Transverse colon (tissue), 4 donors: ENCODE measurements around the gene C1orf122. TPM values are rescaled to one million over a fixed set of nuclear protein-coding genes. Genes with fewer than 3 reads are reported as not detected.

ENCODE experiments used
- total RNA-seq, 4 donors: library from RNA; depleted of rRNA; stranded (reverse); fragments of >200 nt; gene quantifications; one replicate each; pipeline ENCODE4 v1.1.0, GENCODE V29; 2016

Gene C1orf122
- total RNA-seq, 4 donors from 2014 or later, result 48.9 to 71.6 (median 55.2) TPM

Other genes with a start within 250 kb of the C1orf122 start
- gene GNL2, start 211.9 kb upstream of the C1orf122 start, total RNA-seq, result 10 to 100 TPM; 33.5 to 58.4 (median 43.0) TPM
- gene RSPO1, start 172.9 kb upstream of the C1orf122 start, total RNA-seq, result 10 to 100 TPM in 1 of 4 donors, 1 to 10 TPM in 1, under 1 TPM in 2; 0.40 to 11.6 (median 1.2) TPM
- 1 to 10 TPM in 3 of 4 donors, not detected in 1; 2.0 to 5.7 (median 2.1) TPM for gene CDCA8, start 115.3 kb upstream of the C1orf122 start, total RNA-seq
- 10 to 100 TPM; 54.5 to 94.3 (median 77.6) TPM for gene EPHA10, start 42.7 kb upstream of the C1orf122 start, total RNA-seq
- gene MANEAL, start 13.9 kb upstream of the C1orf122 start, total RNA-seq, result 1 to 10 TPM; 1.1 to 9.6 (median 5.7) TPM
- gene YRDC, start 418 bp downstream of the C1orf122 start, total RNA-seq, result 10 to 100 TPM in 3 of 4 donors, 1 to 10 TPM in 1; 3.4 to 17.2 (median 11.6) TPM
- gene MTF1, start 51.8 kb downstream of the C1orf122 start, total RNA-seq, result 10 to 100 TPM in 2 of 4 donors, 1 to 10 TPM in 2; 2.2 to 20.2 (median 9.3) TPM
- 10 to 100 TPM; 32.6 to 43.6 (median 39.1) TPM for gene INPP5B, start 139.3 kb downstream of the C1orf122 start, total RNA-seq
- 10 to 100 TPM; 17.7 to 55.0 (median 39.5) TPM for gene SF3A3, start 182.2 kb downstream of the C1orf122 start, total RNA-seq
- gene FHL3, start 197.7 kb downstream of the C1orf122 start, total RNA-seq, result 10 to 100 TPM in 3 of 4 donors, 1 to 10 TPM in 1; 3.0 to 19.1 (median 12.2) TPM
- gene UTP11, start 204.9 kb downstream of the C1orf122 start, total RNA-seq, result 10 to 100 TPM in 2 of 4 donors, 1 to 10 TPM in 2; 3.2 to 22.2 (median 15.3) TPM
- not detected for gene POU3F1, start 239.0 kb downstream of the C1orf122 start, total RNA-seq